MG63 (cell line): ENCODE results near the gene ADAM23. TPM values are rescaled to one million over a fixed set of nuclear protein-coding genes. Genes with fewer than 3 reads are reported as not detected.

Experiments used
- DNase-seq: peaks from one replicate; pipeline ENCODE4 v3.0.0-alpha.2; 2020
- H3K27me3 ChIP-seq: fragments of 250-450 bp; sonication (Bioruptor Pico); 2 replicates; pipeline ENCODE4 v1.5.1; 2020; ENCODE audit warnings: mild to moderate bottlenecking, moderate library complexity
- H3K36me3 ChIP-seq: fragments of 250-450 bp; sonication (Bioruptor Pico); 2 replicates; pipeline ENCODE4 v1.5.1; 2020; ENCODE audit warnings: mild to moderate bottlenecking, moderate library complexity
- H3K4me3 ChIP-seq: fragments of 250-450 bp; sonication (Bioruptor Pico); 2 replicates; pipeline ENCODE4 v1.5.1; 2020; ENCODE audit warnings: mild to moderate bottlenecking, moderate library complexity
- H3K9me3 ChIP-seq: fragments of 250-450 bp; sonication (Bioruptor Pico); 2 replicates; pipeline ENCODE4 v1.5.1; 2020; ENCODE audit warnings: mild to moderate bottlenecking, moderate library complexity
- total RNA-seq: library from RNA; depleted of rRNA; stranded (reverse); fragments of >200 nt; shearing (Covaris generic); gene quantifications from 2 replicates; pipeline ENCODE4 v1.2.3, GENCODE V29; 2014; ENCODE audit warnings: low replicate concordance

The ADAM23 gene
- total RNA-seq, 1 experiment from 2014 or later, result 1.1 TPM

DNA sequence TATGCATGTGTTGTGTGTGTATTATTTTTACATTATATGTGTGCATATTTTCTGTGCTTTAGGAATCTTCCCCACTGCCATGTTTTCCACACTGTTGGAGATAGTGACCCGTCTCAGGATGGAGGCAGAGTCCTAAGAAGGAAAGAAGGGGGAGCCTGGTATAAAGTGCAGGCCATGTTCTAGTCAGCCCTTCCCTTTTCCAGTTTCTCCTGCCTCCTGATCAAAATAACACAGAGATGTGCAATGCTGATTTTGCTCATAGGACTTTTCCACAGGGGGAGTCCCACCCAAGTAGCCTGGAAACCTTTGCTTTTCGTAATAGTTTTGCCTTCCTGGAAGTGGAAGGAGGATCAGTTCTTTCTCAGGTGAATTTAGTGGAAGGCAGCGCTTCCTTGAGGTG is 126.1 kb downstream of the ADAM23 start:
- Histone ChIP-seq H3K36me3 (no peaks in the 10 kb centered on the region), H3K4me3 (no peak overlapping the region), H3K9me3 (no peaks in the 10 kb centered on the region), H3K27me3 (no peaks in the 10 kb centered on the region)
- no peak for DNase-seq

GRCh38 chr2:206570199-206570598 is 126.9 kb downstream of the ADAM23 start:
- H3K9me3 ChIP-seq, result no peaks in the 10 kb centered on the region
- no peaks in the 10 kb centered on the region for H3K27me3 ChIP-seq
- H3K36me3 ChIP-seq, result no peaks in the 10 kb centered on the region
- H3K4me3 ChIP-seq, result no peak overlapping the region
- no peak for DNase-seq

GRCh38 chr2:206572725-206573124 is 129.4 kb downstream of the ADAM23 start:
- no peak for DNase-seq
- no peak overlapping the region for H3K4me3 ChIP-seq
- H3K36me3 ChIP-seq, result no peaks in the 10 kb centered on the region
- no peaks in the 10 kb centered on the region for H3K27me3 ChIP-seq
- H3K9me3 ChIP-seq, result no peaks in the 10 kb centered on the region

DNA sequence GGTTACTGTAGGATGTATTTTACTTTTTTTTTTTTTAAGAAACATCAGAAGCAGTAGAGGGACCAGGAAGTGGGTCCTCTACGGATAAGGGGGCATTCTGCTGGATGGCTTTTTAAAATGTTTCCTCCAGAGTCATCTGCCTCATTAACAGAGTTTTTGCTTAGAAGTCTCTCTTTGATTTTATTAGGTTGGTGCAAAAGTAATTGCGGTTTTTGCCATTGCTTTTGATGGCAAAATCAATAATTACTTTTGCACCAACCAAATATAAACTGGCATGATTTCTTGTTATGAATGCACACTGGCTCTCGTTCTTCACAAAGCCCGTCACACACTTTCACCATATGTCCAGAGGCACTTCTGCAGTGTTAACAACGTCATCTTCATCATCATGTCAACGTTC is 130.5 kb downstream of the ADAM23 start:
- Histone ChIP-seq H3K4me3 (no peak overlapping the region), H3K27me3 (no peaks in the 10 kb centered on the region), H3K9me3 (no peaks in the 10 kb centered on the region), H3K36me3 (no peaks in the 10 kb centered on the region)
- no peak for DNase-seq

GRCh38 chr2:206584323-206585116 is 141.2 kb downstream of the ADAM23 start:
- H3K4me3 ChIP-seq, result no peak overlapping the region
- peaks cover under 1% of the 10 kb centered on the region; the same call in 1 of the 2 replicates for H3K9me3 ChIP-seq
- H3K36me3 ChIP-seq, result no peaks in the 10 kb centered on the region
- no peak for DNase-seq
- no peaks in the 10 kb centered on the region for H3K27me3 ChIP-seq

GRCh38 chr2:206585335-206585734 is 142.0 kb downstream of the ADAM23 start:
- DNase-seq, result no peak
- Histone ChIP-seq H3K27me3 (no peaks in the 10 kb centered on the region), H3K4me3 (no peak overlapping the region), H3K36me3 (no peaks in the 10 kb centered on the region), H3K9me3 (no peaks in the 10 kb centered on the region)

DNA sequence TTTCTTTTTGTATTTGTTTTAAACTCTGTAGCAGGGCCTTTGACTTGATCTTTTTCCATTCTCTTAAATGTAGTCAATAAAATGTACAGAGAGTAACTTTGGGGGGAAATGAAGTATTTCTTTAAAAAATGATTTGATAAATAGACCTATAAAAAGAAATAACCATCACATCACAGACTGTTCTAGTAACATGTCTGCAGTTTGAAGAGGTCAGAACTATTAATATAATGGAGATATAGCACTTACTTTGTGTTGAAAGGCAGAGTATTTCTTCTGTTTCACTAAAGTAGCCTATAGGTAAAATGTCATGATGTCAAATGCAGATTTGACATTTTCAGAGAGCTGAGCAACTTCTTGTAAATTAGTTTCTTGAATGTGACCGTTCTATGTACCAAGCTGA is 143.3 kb downstream of the ADAM23 start:
- no peaks in the 10 kb centered on the region for H3K36me3 ChIP-seq
- DNase-seq, result no peak
- no peaks in the 10 kb centered on the region for H3K9me3 ChIP-seq
- no peak overlapping the region for H3K4me3 ChIP-seq
- H3K27me3 ChIP-seq, result no peaks in the 10 kb centered on the region

DNA sequence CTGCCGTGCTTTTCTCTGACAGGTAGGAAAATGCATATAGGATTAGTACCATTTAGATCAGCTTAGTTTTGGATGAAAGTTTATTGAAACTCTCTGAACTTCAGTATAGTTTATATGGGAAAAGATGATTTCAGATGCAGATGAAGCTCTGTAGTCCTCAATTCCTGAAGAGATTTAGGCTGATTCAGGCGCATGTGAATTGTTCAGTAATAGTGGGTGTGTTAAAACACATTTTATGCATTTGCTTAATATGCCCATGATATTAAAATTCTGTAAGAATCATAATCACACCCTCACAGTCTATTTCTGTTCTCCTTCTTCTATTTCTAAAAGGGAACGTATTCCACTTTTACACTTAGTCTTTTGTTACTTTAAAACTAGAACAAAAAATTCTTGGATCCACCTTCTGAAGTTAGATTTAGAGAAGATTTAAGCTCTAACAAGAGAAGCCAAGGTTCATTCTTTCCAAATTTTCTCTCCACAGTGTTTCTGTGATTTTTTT is 154.4 kb downstream of the ADAM23 start:
- DNase-seq, result no peak
- Histone ChIP-seq H3K9me3 (no peaks in the 10 kb centered on the region), H3K27me3 (no peaks in the 10 kb centered on the region), H3K36me3 (no peaks in the 10 kb centered on the region), H3K4me3 (no peak overlapping the region)

GRCh38 chr2:206603243-206603642 is 159.9 kb downstream of the ADAM23 start:
- no peaks in the 10 kb centered on the region; the same call in 1 of the 2 replicates for H3K27me3 ChIP-seq
- H3K4me3 ChIP-seq, result no peak overlapping the region
- no peak for DNase-seq
- H3K36me3 ChIP-seq, result no peaks in the 10 kb centered on the region
- H3K9me3 ChIP-seq, result no peaks in the 10 kb centered on the region

DNA sequence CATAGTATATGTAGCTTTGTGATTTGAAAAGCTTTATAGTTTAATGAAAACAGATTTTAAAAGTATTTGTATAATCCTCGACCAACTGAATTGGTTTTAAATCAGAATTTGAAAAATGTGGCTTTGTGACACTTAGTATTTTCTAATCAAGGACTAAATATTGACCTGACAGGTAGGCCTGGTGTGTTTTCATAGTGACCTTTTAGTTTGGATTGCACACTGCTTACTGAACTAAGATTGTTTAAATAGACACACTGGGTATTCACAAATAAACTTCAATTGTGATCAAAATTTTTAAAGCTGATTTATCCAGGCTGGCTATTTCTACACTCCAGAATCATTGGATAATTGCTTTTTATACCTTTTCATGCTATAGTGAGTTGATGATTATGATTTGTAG is 167.1 kb downstream of the ADAM23 start:
- Histone ChIP-seq H3K36me3 (no peaks in the 10 kb centered on the region), H3K27me3 (no peaks in the 10 kb centered on the region), H3K4me3 (no peak overlapping the region), H3K9me3 (no peaks in the 10 kb centered on the region)
- DNase-seq, result no peak

DNA sequence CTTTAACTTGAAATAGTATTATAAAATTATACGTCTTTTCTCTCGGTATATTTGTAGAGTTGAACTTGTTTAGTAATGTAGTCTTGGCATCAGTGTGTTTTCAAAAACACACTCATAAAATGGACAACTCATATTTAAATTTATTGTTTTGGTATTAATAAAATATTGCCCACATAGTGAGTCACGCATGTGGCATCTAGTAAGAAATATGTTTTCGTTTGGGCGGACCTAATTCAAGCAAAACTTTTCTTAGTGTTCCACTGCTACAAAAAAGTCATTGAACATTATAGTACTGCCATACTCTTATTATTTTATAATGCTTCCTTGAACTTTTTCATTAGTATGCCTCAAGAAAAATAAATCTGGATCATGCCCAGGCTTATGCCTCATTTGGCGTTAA is 167.9 kb downstream of the ADAM23 start:
- Histone ChIP-seq H3K36me3 (no peaks in the 10 kb centered on the region), H3K27me3 (no peaks in the 10 kb centered on the region), H3K4me3 (no peak overlapping the region), H3K9me3 (no peaks in the 10 kb centered on the region)
- DNase-seq, result no peak

GRCh38 chr2:206611736-206612135 is 168.4 kb downstream of the ADAM23 start:
- Histone ChIP-seq H3K4me3 (no peak overlapping the region), H3K36me3 (no peaks in the 10 kb centered on the region), H3K9me3 (no peaks in the 10 kb centered on the region), H3K27me3 (no peaks in the 10 kb centered on the region)
- no peak for DNase-seq

- DNase-seq, result peak; percentile 24
- H3K4me3 ChIP-seq, result no peak overlapping the region
- H3K27me3 ChIP-seq, result no peaks in the 10 kb centered on the region
- no peaks in the 10 kb centered on the region for H3K36me3 ChIP-seq
- H3K9me3 ChIP-seq, result no peaks in the 10 kb centered on the region
Measured at GRCh38 chr2:206614811-206615210, 171.5 kb downstream of the ADAM23 start.

GRCh38 chr2:206615417-206616089 is 172.2 kb downstream of the ADAM23 start:
- no peaks in the 10 kb centered on the region for H3K27me3 ChIP-seq
- H3K4me3 ChIP-seq, result no peak overlapping the region
- H3K36me3 ChIP-seq, result no peaks in the 10 kb centered on the region
- no peak for DNase-seq
- no peaks in the 10 kb centered on the region for H3K9me3 ChIP-seq

- peak; percentile 6 for DNase-seq
- Histone ChIP-seq H3K36me3 (no peaks in the 10 kb centered on the region), H3K4me3 (no peak overlapping the region), H3K9me3 (no peaks in the 10 kb centered on the region), H3K27me3 (no peaks in the 10 kb centered on the region)
Measured at GRCh38 chr2:206616151-206616550, 172.8 kb downstream of the ADAM23 start.

DNA sequence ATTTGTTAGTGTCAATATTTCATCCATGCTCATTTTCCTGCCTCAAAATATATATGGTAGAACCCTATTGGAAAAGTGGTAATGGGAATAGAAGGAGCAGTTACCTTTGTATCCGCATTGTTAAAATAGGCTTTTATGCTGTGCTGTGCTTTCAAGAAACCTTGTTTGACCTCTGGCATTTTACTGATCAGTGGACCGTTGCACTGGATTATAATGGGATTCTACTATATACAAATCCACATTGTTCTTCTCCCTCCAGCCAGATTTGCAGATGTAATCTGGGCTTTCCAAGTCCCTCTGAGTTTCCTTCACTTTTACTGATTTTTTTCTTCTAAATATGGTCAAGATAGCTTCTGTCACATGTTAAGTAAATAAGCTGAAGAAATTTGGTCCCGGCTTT is 175.7 kb downstream of the ADAM23 start:
- DNase-seq, result no peak
- no peaks in the 10 kb centered on the region for H3K9me3 ChIP-seq
- H3K27me3 ChIP-seq, result no peaks in the 10 kb centered on the region

DNA sequence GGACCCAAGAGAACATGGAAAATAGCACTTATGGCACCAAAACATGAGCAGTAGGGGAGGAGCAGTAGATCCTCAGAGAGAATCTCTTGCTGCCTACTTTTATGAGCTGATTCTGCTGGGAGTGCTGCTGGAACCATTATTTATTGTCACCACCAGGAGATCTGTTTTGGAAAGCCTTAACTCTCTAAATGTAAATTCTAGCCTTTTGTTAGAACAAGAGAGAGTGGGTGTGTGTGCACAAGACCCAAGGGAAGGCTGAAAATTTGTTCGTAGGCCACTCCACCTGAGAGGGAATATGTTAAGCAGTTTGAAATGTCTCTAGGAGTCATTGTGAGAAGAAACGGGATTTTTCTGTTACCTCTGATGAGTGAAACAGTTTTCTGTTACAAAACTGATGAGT is 182.8 kb downstream of the ADAM23 start:
- Histone ChIP-seq H3K9me3 (no peaks in the 10 kb centered on the region), H3K27me3 (peaks cover 7% of the 10 kb centered on the region), H3K4me3 (no peak overlapping the region), H3K36me3 (no peaks in the 10 kb centered on the region)
- DNase-seq, result no peak

More for the DNA sequence above, 175.7 kb downstream of the ADAM23 start:
- Histone ChIP-seq H3K4me3 (no peak overlapping the region), H3K36me3 (no peaks in the 10 kb centered on the region)

DNA sequence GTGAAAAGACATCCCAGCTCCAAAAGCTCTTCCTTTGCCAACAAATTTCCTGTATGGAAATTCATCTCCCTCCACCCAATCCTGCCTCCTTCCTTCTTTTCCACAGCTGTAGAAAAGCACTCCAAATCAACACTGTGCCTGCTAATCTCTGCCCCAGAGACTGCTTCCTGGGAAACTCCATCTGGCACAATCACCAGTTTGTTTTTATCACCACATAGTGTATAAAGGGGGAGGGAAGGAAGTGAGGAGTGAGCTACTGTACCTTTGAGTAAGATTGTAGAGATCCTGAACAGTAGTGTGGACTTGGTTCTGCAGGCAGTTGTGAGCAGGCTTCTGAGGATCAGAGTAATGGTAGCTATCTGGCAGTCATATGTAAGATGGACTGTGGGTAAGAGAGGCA is 184.3 kb downstream of the ADAM23 start:
- no peak overlapping the region for H3K4me3 ChIP-seq
- DNase-seq, result no peak
- peaks cover 13% of the 10 kb centered on the region for H3K27me3 ChIP-seq
- H3K9me3 ChIP-seq, result no peaks in the 10 kb centered on the region
- H3K36me3 ChIP-seq, result no peaks in the 10 kb centered on the region
